GM06990 (cell line): Measurements from ENCODE around the gene PAX5.

Experiments used
- DNase-seq: peaks from one replicate; pipeline ENCODE4 v3.0.0-alpha.2; 2011; ENCODE audit not compliant: insufficient read length; ENCODE audit errors: extremely low read depth
- H3K27me3 ChIP-seq: replicated peaks from 2 replicates; pipeline ENCODE4 v1.6.0; 2011; ENCODE audit warnings: low read length; ENCODE audit not compliant: control insufficient read depth, insufficient read depth
- H3K36me3 ChIP-seq: 2 replicates; pipeline ENCODE4 v1.5.1; 2011; ENCODE audit warnings: low read length; ENCODE audit not compliant: control insufficient read depth, insufficient read depth
- H3K4me3 ChIP-seq: replicated peaks from 2 replicates; pipeline ENCODE4 v1.5.1; 2011; ENCODE audit warnings: low read depth, mild to moderate bottlenecking, control low read depth, low read length
- TF ChIP-seq, protein P1 (sequence below): IDR thresholded peaks from 2 replicates; pipeline ENCODE4 v1.5.1; 2011; ENCODE audit warnings: low read length, control low read depth, mild to moderate bottlenecking, inconsistent platforms; ENCODE audit not compliant: insufficient read depth, poor library complexity, severe bottlenecking

PAX5 gene

GRCh38 chr9:36901528-36901927 is 132.5 kb downstream of the PAX5 start:
- no peaks in the 10 kb centered on the region for H3K27me3 ChIP-seq
- DNase-seq = no peak
- TF ChIP-seq, protein P1, sequence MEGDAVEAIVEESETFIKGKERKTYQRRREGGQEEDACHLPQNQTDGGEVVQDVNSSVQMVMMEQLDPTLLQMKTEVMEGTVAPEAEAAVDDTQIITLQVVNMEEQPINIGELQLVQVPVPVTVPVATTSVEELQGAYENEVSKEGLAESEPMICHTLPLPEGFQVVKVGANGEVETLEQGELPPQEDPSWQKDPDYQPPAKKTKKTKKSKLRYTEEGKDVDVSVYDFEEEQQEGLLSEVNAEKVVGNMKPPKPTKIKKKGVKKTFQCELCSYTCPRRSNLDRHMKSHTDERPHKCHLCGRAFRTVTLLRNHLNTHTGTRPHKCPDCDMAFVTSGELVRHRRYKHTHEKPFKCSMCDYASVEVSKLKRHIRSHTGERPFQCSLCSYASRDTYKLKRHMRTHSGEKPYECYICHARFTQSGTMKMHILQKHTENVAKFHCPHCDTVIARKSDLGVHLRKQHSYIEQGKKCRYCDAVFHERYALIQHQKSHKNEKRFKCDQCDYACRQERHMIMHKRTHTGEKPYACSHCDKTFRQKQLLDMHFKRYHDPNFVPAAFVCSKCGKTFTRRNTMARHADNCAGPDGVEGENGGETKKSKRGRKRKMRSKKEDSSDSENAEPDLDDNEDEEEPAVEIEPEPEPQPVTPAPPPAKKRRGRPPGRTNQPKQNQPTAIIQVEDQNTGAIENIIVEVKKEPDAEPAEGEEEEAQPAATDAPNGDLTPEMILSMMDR = no peak

GRCh38 chr9:36900856-36901220 is 133.2 kb downstream of the PAX5 start:
- H3K27me3 ChIP-seq = no peaks in the 10 kb centered on the region
- DNase-seq = no peak
- H3K4me3 ChIP-seq = no peak overlapping the region
- TF ChIP-seq, protein P1 = no peak
- peaks cover 41% of the 10 kb centered on the region for H3K36me3 ChIP-seq

More at GRCh38 chr9:36901528-36901927, 132.5 kb downstream of the PAX5 start:
- Histone ChIP-seq H3K4me3 (no peak overlapping the region), H3K36me3 (peaks cover 38% of the 10 kb centered on the region)

DNA sequence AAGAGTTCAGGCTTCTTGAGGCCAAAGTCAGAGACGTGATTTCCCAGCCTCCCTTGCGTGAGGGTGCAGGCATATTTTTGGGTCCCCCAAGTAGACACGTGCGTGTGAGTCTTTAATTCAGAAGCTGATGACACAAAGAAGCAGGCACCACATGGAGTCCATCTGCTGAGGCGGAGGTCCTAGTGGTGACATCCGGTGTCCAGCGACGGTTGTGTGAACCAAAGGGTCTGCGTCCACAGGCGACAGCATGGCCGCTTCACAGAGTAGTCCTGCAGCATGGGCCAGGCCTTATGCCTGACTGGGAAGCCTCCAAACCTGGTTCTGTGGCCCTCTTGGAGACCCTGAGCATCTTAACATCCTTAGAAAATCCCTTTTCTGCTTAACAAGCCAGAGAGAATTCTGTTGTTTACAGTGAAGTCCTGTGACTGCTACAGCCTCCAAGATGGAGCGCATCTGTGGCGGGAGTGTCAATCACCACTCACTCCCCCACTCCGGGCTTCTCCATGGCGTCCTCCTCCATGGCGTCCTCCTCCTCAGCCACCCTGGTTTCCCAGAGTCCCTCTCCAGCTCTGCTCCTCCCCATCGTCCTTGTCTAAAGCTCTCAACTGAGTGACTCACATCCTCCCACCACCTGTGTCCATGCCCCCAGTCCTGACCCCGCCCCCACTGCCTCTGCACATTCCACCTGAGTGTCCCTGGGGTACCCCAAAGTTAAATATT is 133.8 kb downstream of the PAX5 start:
- Histone ChIP-seq H3K4me3 (no peak overlapping the region), H3K36me3 (peaks cover 37% of the 10 kb centered on the region), H3K27me3 (no peaks in the 10 kb centered on the region)
- TF ChIP-seq, protein P1 = no peak
- DNase-seq = no peak

GRCh38 chr9:36899406-36899805 is 134.7 kb downstream of the PAX5 start:
- TF ChIP-seq, protein P1 = no peak

DNA sequence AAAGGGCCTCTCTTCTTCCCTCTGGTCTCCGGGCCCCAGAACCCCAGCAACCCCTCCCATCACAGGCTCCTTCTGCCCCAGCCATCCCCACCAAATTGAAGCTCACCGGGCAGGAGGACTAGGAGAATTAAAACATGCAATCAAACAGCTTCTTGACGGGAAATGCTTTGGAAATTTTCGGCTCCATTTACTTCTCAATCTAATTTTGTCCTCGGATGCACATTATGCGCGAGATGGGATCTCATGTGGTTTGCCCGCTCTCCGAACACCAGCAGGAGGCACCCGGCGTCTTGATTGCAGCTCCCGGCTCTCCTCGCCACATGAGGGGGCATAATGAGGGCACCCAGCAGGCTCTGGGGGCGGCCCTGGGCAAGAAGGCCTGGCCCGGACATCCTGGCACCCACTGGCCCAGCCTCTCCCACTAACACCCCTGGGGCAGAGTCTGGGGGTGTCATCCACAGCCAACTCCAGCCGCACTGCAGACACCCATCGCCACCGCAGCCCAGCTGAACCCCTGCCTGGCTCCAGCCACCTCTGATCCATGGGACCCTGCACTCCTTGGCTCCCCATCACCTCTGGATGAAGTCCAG is 135.5 kb downstream of the PAX5 start:
- Histone ChIP-seq H3K27me3 (no peaks in the 10 kb centered on the region), H3K36me3 (peaks cover 37% of the 10 kb centered on the region), H3K4me3 (no peak overlapping the region)
- DNase-seq = no peak
- TF ChIP-seq, protein P1 = no peak

More at GRCh38 chr9:36899406-36899805, 134.7 kb downstream of the PAX5 start:
- H3K4me3 ChIP-seq = no peak overlapping the region
- no peaks in the 10 kb centered on the region for H3K27me3 ChIP-seq
- peaks cover 37% of the 10 kb centered on the region for H3K36me3 ChIP-seq
- no peak for DNase-seq
